AG04450 (cell line): ENCODE results near the gene RPS6KC1. TPM values are rescaled to one million over a fixed set of nuclear protein-coding genes. Genes with fewer than 3 reads are reported as not detected.
"Not testable (repeated sequence)": the region's sequence is repeated elsewhere in the genome, so short reads cannot be mapped to it uniquely, and the experiment has no call there.

Experiments
- CTCF ChIA-PET: fragments of 300-600, 350-600 bp; formaldehyde crosslinking; extraction: SDS; loops from one replicate; lab custom pipeline; 2022; ENCODE audit warnings: antibody characterized with exemption, inconsistent platforms; lab: Charles Lee
- POLR2A ChIA-PET: fragments of 350-600 bp; formaldehyde crosslinking; extraction: SDS; loops from one replicate; lab custom pipeline; 2021; ENCODE audit warnings: antibody characterized with exemption, inconsistent platforms; lab: Yijun Ruan, JAX
- DNase-seq: peaks from one replicate; pipeline ENCODE4 v3.0.0-alpha.2; 2011; ENCODE audit warnings: low read depth, low spot score
- H3K27ac ChIP-seq: one replicate; pipeline ENCODE4 v1.5.1; 2012; ENCODE audit warnings: low read depth, low read length, control low read depth
- H3K27me3 ChIP-seq: one replicate; pipeline ENCODE4 v1.6.0; 2012; ENCODE audit warnings: low read length; ENCODE audit not compliant: control insufficient read depth, insufficient read depth
- H3K4me3 ChIP-seq: 2 replicates; pipeline ENCODE4 v1.5.1; 2011; ENCODE audit warnings: mild to moderate bottlenecking, low read depth, low read length, control low read depth
- H3K9me3 ChIP-seq: 2 replicates; pipeline ENCODE4 v1.5.1; 2012; ENCODE audit warnings: low read length; ENCODE audit not compliant: control insufficient read depth, insufficient read depth
- polyA plus RNA-seq: library from polyadenylated mRNA; depleted of rRNA; stranded (reverse); fragments of >200 nt; gene quantifications from 2 replicates; pipeline ENCODE4 v1.2.3, GENCODE V29; 2011
- TF ChIP-seq, protein P1 (sequence below): IDR thresholded peaks from 2 replicates; pipeline ENCODE4 v1.5.1; 2011; ENCODE audit warnings: low read depth, low read length, control low read depth, inconsistent platforms

The RPS6KC1 gene
- polyA plus RNA-seq, 1 experiment, result 25.3 TPM

DNA sequence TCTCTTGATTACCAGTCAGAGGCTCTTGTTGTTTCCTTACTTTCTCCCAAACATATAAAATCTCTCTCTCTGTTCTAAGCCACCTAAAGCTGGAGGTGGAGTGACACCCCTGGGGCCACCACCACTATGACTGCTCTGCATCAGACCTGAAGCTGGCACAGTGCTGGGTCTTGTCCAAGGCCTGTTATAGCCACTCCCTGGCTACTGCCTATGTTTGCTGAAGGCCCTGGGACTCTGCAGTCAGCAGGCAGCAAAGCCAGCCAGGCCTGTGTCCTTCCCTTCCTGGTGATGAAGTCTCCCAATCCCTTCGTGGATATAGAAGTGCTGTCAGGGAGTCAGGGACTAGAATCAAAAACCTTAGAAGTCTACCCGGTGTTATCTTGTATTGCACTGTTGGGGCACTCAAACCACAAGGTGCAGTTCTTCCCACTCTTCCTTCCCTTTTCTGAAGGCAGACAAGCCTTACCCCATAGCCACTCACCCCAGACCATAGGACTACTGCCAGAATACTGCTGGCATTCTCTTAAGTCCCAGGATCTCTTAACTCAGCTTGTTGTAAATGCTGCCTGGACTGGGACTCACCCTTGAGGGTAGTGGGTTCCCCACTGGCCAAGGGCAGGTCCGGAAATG lies 103.1 kb downstream of the RPS6KC1 start:
- TF ChIP-seq, protein P1, sequence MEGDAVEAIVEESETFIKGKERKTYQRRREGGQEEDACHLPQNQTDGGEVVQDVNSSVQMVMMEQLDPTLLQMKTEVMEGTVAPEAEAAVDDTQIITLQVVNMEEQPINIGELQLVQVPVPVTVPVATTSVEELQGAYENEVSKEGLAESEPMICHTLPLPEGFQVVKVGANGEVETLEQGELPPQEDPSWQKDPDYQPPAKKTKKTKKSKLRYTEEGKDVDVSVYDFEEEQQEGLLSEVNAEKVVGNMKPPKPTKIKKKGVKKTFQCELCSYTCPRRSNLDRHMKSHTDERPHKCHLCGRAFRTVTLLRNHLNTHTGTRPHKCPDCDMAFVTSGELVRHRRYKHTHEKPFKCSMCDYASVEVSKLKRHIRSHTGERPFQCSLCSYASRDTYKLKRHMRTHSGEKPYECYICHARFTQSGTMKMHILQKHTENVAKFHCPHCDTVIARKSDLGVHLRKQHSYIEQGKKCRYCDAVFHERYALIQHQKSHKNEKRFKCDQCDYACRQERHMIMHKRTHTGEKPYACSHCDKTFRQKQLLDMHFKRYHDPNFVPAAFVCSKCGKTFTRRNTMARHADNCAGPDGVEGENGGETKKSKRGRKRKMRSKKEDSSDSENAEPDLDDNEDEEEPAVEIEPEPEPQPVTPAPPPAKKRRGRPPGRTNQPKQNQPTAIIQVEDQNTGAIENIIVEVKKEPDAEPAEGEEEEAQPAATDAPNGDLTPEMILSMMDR, result no peak
- no peak for DNase-seq
- POLR2A ChIA-PET, result no interaction called here
- CTCF ChIA-PET, result no interaction called here
- Histone ChIP-seq H3K9me3 (no peaks in the 10 kb centered on the region), H3K4me3 (no peak overlapping the region), H3K27ac (no peak overlapping the region), H3K27me3 (no peaks in the 10 kb centered on the region)

DNA sequence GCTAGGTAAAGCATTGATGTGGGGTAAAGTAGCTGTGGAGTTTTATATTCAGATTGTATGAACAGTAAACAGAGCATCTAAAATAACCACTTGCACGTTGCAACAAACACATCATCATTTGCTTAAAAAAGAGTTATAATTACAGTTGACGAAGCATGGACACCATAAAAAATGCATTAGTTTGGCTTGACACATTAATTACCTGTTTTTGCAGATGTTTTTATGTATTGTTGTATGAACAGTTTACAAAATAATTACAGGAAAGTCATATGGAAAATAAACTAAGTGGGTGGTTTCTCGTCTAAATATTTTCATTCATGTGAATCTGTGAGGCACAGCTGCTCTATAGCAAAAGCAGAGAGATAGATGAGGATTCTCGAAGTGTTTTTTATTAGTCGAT lies 108.3 kb downstream of the RPS6KC1 start:
- Histone ChIP-seq H3K4me3 (no peak overlapping the region), H3K9me3 (no peaks in the 10 kb centered on the region), H3K27me3 (no peaks in the 10 kb centered on the region), H3K27ac (no peak overlapping the region)
- TF ChIP-seq, protein P1, result no peak
- POLR2A ChIA-PET, result no interaction called here
- no peak for DNase-seq
- CTCF ChIA-PET, result no interaction called here

DNA sequence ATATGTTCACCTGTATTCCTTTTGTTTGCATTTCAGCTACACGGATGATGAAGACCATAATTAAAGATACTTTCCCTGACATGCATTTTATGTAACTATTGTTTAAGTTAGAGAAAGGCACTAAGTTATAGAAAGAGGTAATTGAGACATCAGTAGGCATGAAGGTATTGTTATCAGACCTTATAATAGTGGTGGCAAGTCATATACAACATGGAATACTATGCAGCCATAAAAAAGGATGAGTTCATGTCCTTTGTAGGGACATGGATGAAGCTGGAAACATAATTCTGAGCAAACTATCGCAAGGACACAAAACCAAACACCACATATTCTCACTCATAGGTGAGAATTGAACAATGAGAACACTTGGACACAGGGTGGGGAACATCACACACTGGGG lies 109.4 kb downstream of the RPS6KC1 start:
- H3K9me3 ChIP-seq, POLR2A ChIA-PET, DNase-seq, H3K27me3 ChIP-seq, H3K4me3 ChIP-seq, H3K27ac ChIP-seq, CTCF ChIA-PET: not testable (repeated sequence)

DNA sequence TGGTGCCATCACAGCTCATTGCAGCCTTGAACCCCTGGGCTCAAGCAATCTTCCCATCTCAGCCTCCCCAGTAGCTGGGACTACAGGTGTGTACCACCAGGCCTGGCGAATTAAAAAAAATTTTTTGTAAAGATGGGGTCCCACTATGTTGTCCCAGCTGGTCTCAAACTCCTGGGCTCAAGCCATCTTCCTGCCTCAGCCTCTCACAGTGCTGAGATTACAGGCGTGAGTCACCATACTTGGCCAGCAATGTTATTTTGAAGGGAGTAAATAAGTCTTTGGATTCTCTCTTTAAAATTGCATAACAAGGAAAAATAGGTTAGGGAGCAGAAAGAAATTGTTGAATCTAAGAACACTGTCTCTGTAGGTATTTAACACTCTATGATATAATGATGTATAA lies 111.3 kb downstream of the RPS6KC1 start:
- no peak for DNase-seq
- TF ChIP-seq, protein P1, result no peak

DNA sequence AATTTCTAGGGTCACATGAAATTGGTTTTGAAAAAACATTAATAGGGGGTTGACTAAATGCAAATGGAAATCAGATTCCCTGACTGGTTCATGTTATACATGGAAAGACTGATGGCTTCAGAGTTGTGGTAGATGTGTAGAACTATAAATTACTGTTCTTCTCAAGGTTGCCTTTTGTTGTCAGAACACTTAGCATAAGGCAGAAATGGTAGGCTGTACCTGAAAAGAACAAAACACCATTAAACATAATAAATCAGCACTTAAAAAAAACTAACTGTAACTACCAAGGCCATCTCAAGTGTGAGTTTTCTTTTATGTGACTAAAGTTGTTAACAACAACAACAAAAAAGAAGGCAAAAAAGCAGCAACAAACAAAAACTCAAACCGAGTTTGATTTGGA lies 111.8 kb downstream of the RPS6KC1 start:
- Histone ChIP-seq H3K27ac (no peak overlapping the region), H3K4me3 (no peak overlapping the region), H3K27me3 (no peaks in the 10 kb centered on the region), H3K9me3 (no peaks in the 10 kb centered on the region)
- TF ChIP-seq, protein P1, result no peak
- CTCF ChIA-PET, result no interaction called here
- no peak for DNase-seq
- POLR2A ChIA-PET, result no interaction called here

More for the DNA sequence above, 111.3 kb downstream of the RPS6KC1 start:
- no peak overlapping the region for H3K27ac ChIP-seq
- H3K9me3 ChIP-seq, result no peaks in the 10 kb centered on the region
- ChIA-PET POLR2A (no interaction called here), CTCF (no interaction called here)
- H3K27me3 ChIP-seq, result no peaks in the 10 kb centered on the region
- H3K4me3 ChIP-seq, result no peak overlapping the region
